ENCODE data around the gene CHST9.

GRCh38 chr18:26888259-26888658, 296.8 kb downstream of the CHST9 start:
- no peak for TF ChIP-seq CTCF (optimal IDR thresholded peaks at IDR 0.05 in 1 of 3, IDR thresholded peaks at IDR 0.05 in 1 of 3, conservative IDR thresholded peaks at IDR 0.05 in 1 of 3; ENCODE audit: extremely low read depth in 1 of 3, insufficient read depth in 2 of 3, low read length in 3 of 3)
- TF ChIP-seq EZH2 (IDR thresholded peaks at IDR 0.05; ENCODE audit: low read length) = no peak

Measured in keratinocyte (primary cell).